OCI-LY7 (cell line): Measurements from ENCODE around the gene MSANTD3. TPM values are rescaled to one million over a fixed set of nuclear protein-coding genes. Genes with fewer than 3 reads are reported as not detected.
A peak's percentile ranks its signal among the peaks of the same experiment; 100 is the strongest.

Experiments used
- BruUV-seq: library from RNA; stranded (reverse); fragments of 400-500 nt; replicated peaks from 2 replicates; lab custom pipeline; 2021; lab: Mats Ljungman, UMichigan
- CTCF ChIA-PET: fragments of 300-600 bp; sonication (Branson Sonifier 250); formaldehyde crosslinking; loops from one replicate; lab custom pipeline; 2022; ENCODE audit warnings: antibody characterized with exemption; ENCODE audit not compliant: unreplicated experiment; lab: Charles Lee
- POLR2A ChIA-PET: fragments of 300-600 bp; sonication (Branson Sonifier 250); formaldehyde crosslinking; loops from one replicate; lab custom pipeline; 2022; ENCODE audit warnings: antibody characterized with exemption; lab: Charles Lee
- DNase-seq: peaks from one replicate; pipeline ENCODE4 v3.0.0-alpha.2; 2015; ENCODE audit warnings: low spot score
- H2AFZ ChIP-seq: fragments of 200-600 bp; sonication (generic), shearing (Covaris generic); 2 replicates; pipeline ENCODE4 v1.6.1; 2014; ENCODE audit warnings: mild to moderate bottlenecking, antibody characterized with exemption, low read length, moderate library complexity
- H3K27ac ChIP-seq: fragments of 200-600 bp; sonication (generic); 2 replicates; pipeline ENCODE4 v1.5.1; 2014; ENCODE audit warnings: mixed run types, low read depth, mild to moderate bottlenecking, moderate library complexity, low read length, inconsistent platforms; ENCODE audit not compliant: poor library complexity, severe bottlenecking
- H3K36me3 ChIP-seq: fragments of 200-600 bp; sonication (generic); 2 replicates; pipeline ENCODE4 v1.6.1; 2014; ENCODE audit warnings: mild to moderate bottlenecking, antibody characterized with exemption, low read length, moderate library complexity, mixed read lengths; ENCODE audit not compliant: insufficient read depth
- H3K4me1 ChIP-seq: fragments of 200-600 bp; sonication (generic); 2 replicates; pipeline ENCODE4 v1.5.1; 2014; ENCODE audit warnings: mild to moderate bottlenecking, low read length; ENCODE audit not compliant: insufficient read depth, poor library complexity, severe bottlenecking
- H3K4me2 ChIP-seq: fragments of 200-600 bp; sonication (generic); 2 replicates; pipeline ENCODE4 v1.6.1; 2014; ENCODE audit warnings: mild to moderate bottlenecking, low read length
- H3K4me3 ChIP-seq: fragments of 200-600 bp; sonication (generic); 2 replicates; pipeline ENCODE4 v1.5.1; 2014; ENCODE audit warnings: mild to moderate bottlenecking, low read depth, low read length; ENCODE audit not compliant: poor library complexity, severe bottlenecking
- H3K79me2 ChIP-seq: fragments of 200-600 bp; sonication (generic); 2 replicates; pipeline ENCODE4 v1.6.1; 2016; ENCODE audit warnings: low read depth, mild to moderate bottlenecking, low read length, moderate library complexity, mixed read lengths; ENCODE audit not compliant: insufficient read depth
- H3K9me2 ChIP-seq: fragments of 200-600 bp; sonication (generic); 2 replicates; pipeline ENCODE4 v1.6.1; 2016; ENCODE audit warnings: mild to moderate bottlenecking, low read length, mixed read lengths; ENCODE audit not compliant: insufficient read depth
- H3K9me3 ChIP-seq: fragments of 200-600 bp; sonication (generic); 2 replicates; pipeline ENCODE4 v1.6.1; 2014; ENCODE audit warnings: mild to moderate bottlenecking, mixed run types, low read length, mixed read lengths
- H4K20me1 ChIP-seq: fragments of 200-600 bp; sonication (generic); 2 replicates; pipeline ENCODE4 v1.6.1; 2014; ENCODE audit warnings: mild to moderate bottlenecking, antibody characterized with exemption, low read length, moderate library complexity, mixed read lengths; ENCODE audit not compliant: insufficient read depth
- CTCF ChIP-seq: fragments of 200-600 bp; sonication (generic); conservative IDR thresholded peaks from 2 replicates; pipeline ENCODE4 v1.5.1; 2014; ENCODE audit warnings: mild to moderate bottlenecking, antibody characterized with exemption, low read length, moderate library complexity, mixed read lengths
- EZH2phosphoT487 ChIP-seq: fragments of 200-600 bp; sonication (generic); IDR thresholded peaks from 2 replicates; pipeline ENCODE4 v1.6.1; 2018; ENCODE audit warnings: low read depth, borderline replicate concordance, mild to moderate bottlenecking, mixed run types, antibody characterized with exemption, low read length, moderate library complexity, mixed read lengths
- intact Hi-C: fragments of 100-400 bp; cut with micrococcal nuclease; formaldehyde crosslinking; loops from one replicate; pipeline ENCODE4 v1.10.0; 2022; ENCODE audit not compliant: unreplicated experiment
- total RNA-seq, 2 experiments: library from RNA; depleted of rRNA in 1 of 2; stranded (reverse); fragments of >200 nt in 1 of 2; shearing (Covaris generic) in 1 of 2; gene quantifications; 2 replicates each; pipeline ENCODE4 v1.2.3, GENCODE V29; 2014 to 2022

MSANTD3 gene
- total RNA-seq, 2 experiments from 2014 or later = 30.5 to 38.0 TPM

GRCh38 chr9:100394032-100394695 lies 32.8 kb upstream of the MSANTD3 start:
- no TSS peak for BruUV-seq
- H2AFZ ChIP-seq = no peak overlapping the region
- H3K36me3 ChIP-seq = no peaks in the 10 kb centered on the region
- no peak overlapping the region for H3K4me2 ChIP-seq
- no peaks in the 10 kb centered on the region for H4K20me1 ChIP-seq
- no peak for DNase-seq
- no peak overlapping the region for H3K27ac ChIP-seq
- 0 out of 2 replicates have a peak, but pooled peaks cover 5% of the 10 kb centered on the region for H3K9me3 ChIP-seq
- TF ChIP-seq EZH2phosphoT487 (no peak), CTCF (no peak)
- CTCF ChIA-PET = no interaction called here
- no peaks in the 10 kb centered on the region for H3K9me2 ChIP-seq
- POLR2A ChIA-PET = no interaction called here
- no peak overlapping the region for H3K4me3 ChIP-seq
- intact Hi-C loops = no loop called here
- no peaks in the 10 kb centered on the region for H3K79me2 ChIP-seq
- H3K4me1 ChIP-seq = no peaks in the 10 kb centered on the region

- intact Hi-C loops = no loop called here
- no TSS peak for BruUV-seq
- H3K27ac ChIP-seq = no peak overlapping the region
- no peak overlapping the region for H3K4me3 ChIP-seq
- ChIA-PET CTCF (no interaction called here), POLR2A (no interaction called here)
- no peaks in the 10 kb centered on the region for H3K36me3 ChIP-seq
- DNase-seq = no peak
- TF ChIP-seq CTCF (0 out of 2 replicates have a peak, but pooled peaks have one; percentile 21), EZH2phosphoT487 (no peak)
- H2AFZ ChIP-seq = no peak overlapping the region
- no peaks in the 10 kb centered on the region for H3K4me1 ChIP-seq
- H3K4me2 ChIP-seq = no peak overlapping the region
- H3K9me2 ChIP-seq = no peaks in the 10 kb centered on the region
- H4K20me1 ChIP-seq = no peaks in the 10 kb centered on the region
- 0 out of 2 replicates have a peak, but pooled peaks cover 5% of the 10 kb centered on the region for H3K9me3 ChIP-seq
- H3K79me2 ChIP-seq = no peaks in the 10 kb centered on the region
These were observed 32.1 kb upstream of the MSANTD3 start for GRCh38 chr9:100394816-100395215.

GRCh38 chr9:100396769-100397168 lies 30.2 kb upstream of the MSANTD3 start:
- intact Hi-C loops = no loop called here
- H3K4me3 ChIP-seq = no peak overlapping the region
- H3K9me2 ChIP-seq = no peaks in the 10 kb centered on the region
- H3K4me2 ChIP-seq = no peak overlapping the region
- no peaks in the 10 kb centered on the region for H3K4me1 ChIP-seq
- no peaks in the 10 kb centered on the region for H4K20me1 ChIP-seq
- no peak for TF ChIP-seq CTCF
- TF ChIP-seq EZH2phosphoT487 = no peak
- H3K36me3 ChIP-seq = no peaks in the 10 kb centered on the region
- no TSS peak for BruUV-seq
- no peak overlapping the region for H3K27ac ChIP-seq
- H3K79me2 ChIP-seq = no peaks in the 10 kb centered on the region
- H2AFZ ChIP-seq = no peak overlapping the region
- POLR2A ChIA-PET = interaction anchor here (0.6 to 0.7 kb wide), 2 partner anchors 41 to 746 kb away, joined by 3 read pairs; no protein-coding TSS in a partner anchor
- CTCF ChIA-PET = no interaction called here
- H3K9me3 ChIP-seq = 0 out of 2 replicates have a peak, but pooled peaks cover 5% of the 10 kb centered on the region
- no peak for DNase-seq
